Neural cell (in vitro differentiated cells): ENCODE data around the gene FHOD3.

Source experiments
- CTCF ChIP-seq: fragments of 450-650 bp; IDR thresholded peaks from 2 replicates; pipeline ENCODE4 v1.5.1; 2014; ENCODE audit warnings: antibody characterized with exemption, mild to moderate bottlenecking, moderate library complexity; ENCODE audit not compliant: poor library complexity, severe bottlenecking
- EP300 ChIP-seq: fragments of 450-650 bp; conservative IDR thresholded peaks from 2 replicates; pipeline ENCODE4 v1.6.1; 2014; ENCODE audit warnings: antibody characterized with exemption, mild to moderate bottlenecking, moderate library complexity; ENCODE audit not compliant: poor library complexity, severe bottlenecking
- EZH2 ChIP-seq: fragments of 200-600, 300-800 bp; shearing (Covaris generic), sonication (generic); IDR thresholded peaks from 2 replicates; pipeline ENCODE4 v1.6.1; 2014; ENCODE audit warnings: antibody characterized with exemption, low read length, borderline replicate concordance, mild to moderate bottlenecking; ENCODE audit not compliant: insufficient read depth, poor library complexity, severe bottlenecking
- POLR2AphosphoS5 ChIP-seq: IDR thresholded peaks from 2 replicates; pipeline ENCODE4 v1.6.1; 2012

- TF ChIP-seq EP300 (no peak), CTCF (no peak), EZH2 (no peak), POLR2AphosphoS5 (no peak)
These were observed 148.5 kb downstream of the FHOD3 start for GRCh38 chr18:36446059-36446458.
